ENCODE data around the gene ELOVL5.

DNA sequence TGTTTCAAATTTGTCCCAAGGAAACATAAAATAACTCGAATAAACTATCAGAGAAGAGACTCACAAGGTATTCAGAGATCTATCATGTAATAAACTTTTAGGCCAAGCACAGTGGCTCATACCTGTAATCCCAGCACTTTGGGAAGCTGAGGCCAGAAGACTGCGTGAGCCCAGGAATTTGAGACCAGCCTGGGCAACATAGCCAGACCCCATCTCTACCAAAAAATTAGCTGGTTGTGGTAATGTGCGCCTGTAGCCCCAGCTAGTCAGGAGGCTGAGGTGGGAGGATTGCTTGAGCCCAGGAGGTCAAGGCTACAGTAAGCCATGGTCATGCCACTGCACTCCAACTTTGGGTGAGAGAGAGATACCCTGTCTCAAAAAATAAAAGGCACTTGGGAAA, 120.9 kb downstream of the ELOVL5 start:
- TF ChIP-seq, protein P1, sequence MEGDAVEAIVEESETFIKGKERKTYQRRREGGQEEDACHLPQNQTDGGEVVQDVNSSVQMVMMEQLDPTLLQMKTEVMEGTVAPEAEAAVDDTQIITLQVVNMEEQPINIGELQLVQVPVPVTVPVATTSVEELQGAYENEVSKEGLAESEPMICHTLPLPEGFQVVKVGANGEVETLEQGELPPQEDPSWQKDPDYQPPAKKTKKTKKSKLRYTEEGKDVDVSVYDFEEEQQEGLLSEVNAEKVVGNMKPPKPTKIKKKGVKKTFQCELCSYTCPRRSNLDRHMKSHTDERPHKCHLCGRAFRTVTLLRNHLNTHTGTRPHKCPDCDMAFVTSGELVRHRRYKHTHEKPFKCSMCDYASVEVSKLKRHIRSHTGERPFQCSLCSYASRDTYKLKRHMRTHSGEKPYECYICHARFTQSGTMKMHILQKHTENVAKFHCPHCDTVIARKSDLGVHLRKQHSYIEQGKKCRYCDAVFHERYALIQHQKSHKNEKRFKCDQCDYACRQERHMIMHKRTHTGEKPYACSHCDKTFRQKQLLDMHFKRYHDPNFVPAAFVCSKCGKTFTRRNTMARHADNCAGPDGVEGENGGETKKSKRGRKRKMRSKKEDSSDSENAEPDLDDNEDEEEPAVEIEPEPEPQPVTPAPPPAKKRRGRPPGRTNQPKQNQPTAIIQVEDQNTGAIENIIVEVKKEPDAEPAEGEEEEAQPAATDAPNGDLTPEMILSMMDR (IDR thresholded peaks at IDR 0.05): no peak
- TF ChIP-seq POLR2AphosphoS5 (IDR thresholded peaks at IDR 0.05) (no peak), POLR2A (IDR thresholded peaks at IDR 0.05; ENCODE audit: low read depth) (no peak), EP300 (IDR thresholded peaks at IDR 0.05) (no peak)

All from esophagus muscularis mucosa (tissue), 4 donors.